HepG2 (cell line): Measurements from ENCODE around the gene DPP8. TPM values are rescaled to one million over a fixed set of nuclear protein-coding genes. Genes with fewer than 3 reads are reported as not detected.

ENCODE experiments used
- ATAC-seq: fragments of 200-7000 bp; cut with Tn5 transposase; 3 replicates; pipeline ENCODE4 v1.9.1; 2020; ENCODE audit warnings: mild to moderate bottlenecking, moderate library complexity
- BruUV-seq: library from RNA; stranded (reverse); fragments of 400-500 nt; replicated peaks from 2 replicates; lab custom pipeline; 2021; lab: Mats Ljungman, UMichigan
- CTCF ChIA-PET: fragments of 300-600 bp; formaldehyde crosslinking; extraction: SDS; loops from one replicate; lab custom pipeline; 2021; ENCODE audit warnings: low total read pairs, inconsistent platforms, low intra/inter-chr PET ratio; lab: Yijun Ruan, JAX
- POLR2A ChIA-PET: fragments of 350-600 bp; sonication (Branson Sonifier 250); formaldehyde crosslinking; loops from one replicate; lab custom pipeline; 2020; ENCODE audit warnings: antibody characterized with exemption, inconsistent platforms; lab: Yijun Ruan, JAX
- DNase-seq: peaks from one replicate; pipeline ENCODE4 v3.0.0-alpha.2; 2015; ENCODE audit warnings: low spot score
- FAIRE-seq: peaks from 3 replicates; lab custom pipeline; 2011; peaks lifted over from hg19 to GRCh38; lab: Jason Lieb, UNC
- H2AFZ ChIP-seq: one replicate; pipeline ENCODE4 v1.6.1; 2011; ENCODE audit warnings: low read length, inconsistent platforms
- H3K27ac ChIP-seq: fragments of 300-600 bp; 3 replicates; pipeline ENCODE4 v1.8.0; 2011; ENCODE audit warnings: mixed run types, mild to moderate bottlenecking, mixed read lengths, low read length, inconsistent platforms; ENCODE audit not compliant: insufficient read depth; ENCODE audit errors: extremely low read length
- H3K27me3 ChIP-seq, 2 experiments: fragments of 200-600 bp in 1 of 2; 2 replicates in 1 of 2; 3 replicates in 1 of 2; pipeline versions ENCODE4 v1.6.0 to v1.8.0; 2011; ENCODE audit warnings: low read length in 2 of 2, mild to moderate bottlenecking in 2 of 2, moderate library complexity in 2 of 2, inconsistent platforms in 1 of 2; ENCODE audit not compliant: insufficient read depth in 2 of 2, control insufficient read depth in 1 of 2
- H3K36me3 ChIP-seq, 2 experiments: fragments of 200-600 bp in 1 of 2; replicated peaks in 1 of 2; 2 replicates in 1 of 2; 3 replicates in 1 of 2; pipeline versions ENCODE4 v1.5.1 to v1.8.0; 2011; ENCODE audit warnings: low read length in 2 of 2, inconsistent platforms in 1 of 2; ENCODE audit not compliant: insufficient read depth in 2 of 2, control insufficient read depth in 1 of 2
- H3K4me1 ChIP-seq: 2 replicates; pipeline ENCODE4 v1.5.1; 2012; ENCODE audit warnings: low read length, inconsistent platforms; ENCODE audit not compliant: insufficient read depth
- H3K4me2 ChIP-seq: 2 replicates; pipeline ENCODE4 v1.6.0; 2011; ENCODE audit warnings: low read depth, low read length, inconsistent platforms
- H3K4me3 ChIP-seq, 3 experiments: fragments of 200-600 bp in 1 of 3; sonication (generic), shearing (Covaris generic) in 1 of 3; replicated peaks in 1 of 3; 2 replicates each; pipeline ENCODE4 v1.5.1; 2011 to 2016; ENCODE audit warnings: low read length in 3 of 3, inconsistent platforms in 2 of 3, low read depth in 2 of 3, mild to moderate bottlenecking in 2 of 3, control low read depth in 1 of 3, mixed read lengths in 1 of 3; ENCODE audit not compliant: insufficient read depth in 1 of 3
- H3K79me2 ChIP-seq: one replicate; pipeline ENCODE4 v1.6.1; 2011; ENCODE audit warnings: low read length, inconsistent platforms; ENCODE audit not compliant: insufficient read depth
- H3K9ac ChIP-seq: 2 replicates; pipeline ENCODE4 v1.6.0; 2011; ENCODE audit warnings: mild to moderate bottlenecking, low read depth, low read length, inconsistent platforms; ENCODE audit not compliant: insufficient read depth
- H3K9me3 ChIP-seq: 2 replicates; pipeline ENCODE4 v1.5.1; 2012; ENCODE audit warnings: mild to moderate bottlenecking, low read length
- H4K20me1 ChIP-seq: 2 replicates; pipeline ENCODE4 v1.6.0; 2011; ENCODE audit warnings: inconsistent platforms, mild to moderate bottlenecking, low read length, moderate library complexity; ENCODE audit not compliant: insufficient read depth
- ATRX ChIP-seq: sonication (generic); formaldehyde crosslinking; IDR thresholded peaks from 2 replicates; pipeline ENCODE4 v1.4.0; 2020; ENCODE audit warnings: missing genetic modification reagents, borderline replicate concordance
- PHF5A ChIP-seq: IDR thresholded peaks from one replicate; pipeline ENCODE4 v1.6.1; 2018; ENCODE audit warnings: low read depth, missing genetic modification reagents; ENCODE audit not compliant: unreplicated experiment
- PPARG ChIP-seq: conservative IDR thresholded peaks from 2 replicates; pipeline ENCODE4 v1.6.1; 2016; ENCODE audit warnings: missing biosample characterization, missing genetic modification reagents
- SNRNP70 ChIP-seq: fragments of 200-400 bp; formaldehyde crosslinking; IDR thresholded peaks from 2 replicates; pipeline ENCODE4 v1.6.1; 2017; ENCODE audit warnings: mild to moderate bottlenecking, low read depth, low read length, moderate library complexity
- ZFP41 ChIP-seq: sonication (generic); formaldehyde crosslinking; IDR thresholded peaks from 2 replicates; pipeline ENCODE4 v1.4.0; 2020; ENCODE audit warnings: mild to moderate bottlenecking, missing genetic modification reagents, borderline replicate concordance
- ZNF18 ChIP-seq: sonication (generic); formaldehyde crosslinking; IDR thresholded peaks from 2 replicates; pipeline ENCODE4 v1.8.0; 2022; ENCODE audit warnings: mild to moderate bottlenecking, missing genetic modification reagents; ENCODE audit not compliant: insufficient replicate concordance
- ZNF646 ChIP-seq: sonication (generic); formaldehyde crosslinking; IDR thresholded peaks from 2 replicates; pipeline ENCODE4 v1.9.0; 2021; ENCODE audit warnings: mild to moderate bottlenecking, missing genetic modification reagents
- ZNF720 ChIP-seq: sonication (generic); formaldehyde crosslinking; IDR thresholded peaks from 2 replicates; pipeline ENCODE4 v1.4.0; 2020; ENCODE audit warnings: missing genetic modification reagents
- ZNF773 ChIP-seq: sonication (generic); formaldehyde crosslinking; IDR thresholded peaks from 2 replicates; pipeline ENCODE4 v1.4.0; 2020; ENCODE audit warnings: missing genetic modification reagents, borderline replicate concordance
- ZSCAN22 ChIP-seq: sonication (generic); formaldehyde crosslinking; IDR thresholded peaks from 2 replicates; pipeline ENCODE4 v1.4.0; 2020; ENCODE audit warnings: mild to moderate bottlenecking, missing genetic modification reagents
- WGBS: methylation state at CpG from one replicate; pipeline ENCODE4 v1.1.6; 2017; ENCODE audit warnings: low lambda C conversion rate; 5-methylcytosine and 5-hydroxymethylcytosine counted together
- in situ Hi-C: cut with HindIII; loops from 2 replicates; pipeline ENCODE4 v1.10.0; 2017; ENCODE audit warnings: low pct_unique_long_range_greater_than_20kb; ENCODE audit not compliant: extremely low pct_ligation_motif_present
- intact Hi-C: fragments of 100-400 bp; cut with micrococcal nuclease; formaldehyde crosslinking; loops from one replicate; pipeline ENCODE4 v1.10.0; 2022; ENCODE audit not compliant: unreplicated experiment
- polyA plus RNA-seq, 8 experiments: library from polyadenylated mRNA; depleted of rRNA in 3 of 8; stranded (reverse) in 7 of 8; unstranded in 1 of 8; fragments of >200 nt; fragmentation: Illumina TruSeq in 4 of 8; extraction: Trizol in 4 of 8; gene quantifications; 2 replicates each; pipeline versions ENCODE4 v1.2.1 to v1.2.3, GENCODE V29; 2011 to 2016; ENCODE audit warnings: low read depth in 4 of 8, missing spikeins in 1 of 8, mixed read lengths in 1 of 8; ENCODE audit not compliant: insufficient read depth in 1 of 8
- total RNA-seq, 5 experiments: library from RNA; depleted of rRNA; stranded (reverse); fragments of >200 nt; fragmentation: Illumina TruSeq; extraction: Trizol; gene quantifications; 2 replicates each; pipeline ENCODE4 v1.2.3, GENCODE V29; 2016; ENCODE audit warnings: low read depth in 1 of 5
- TF ChIP-seq, protein P1 (sequence below): sonication (generic); formaldehyde crosslinking; IDR thresholded peaks from 2 replicates; pipeline ENCODE4 v1.5.0; 2020; ENCODE audit warnings: missing genetic modification reagents

Gene DPP8
- total and polyA plus RNA-seq, 2 of the 13 experiments (the other 11 are each of a cell fraction or from before 2014, with no cell fraction given) = 18.0 to 26.3 TPM

- no peaks in the 10 kb centered on the region for H3K36me3 ChIP-seq
- ATAC-seq (no peak), FAIRE-seq (no peak), DNase-seq (no peak)
- CTCF ChIA-PET = no interaction called here
- no peak overlapping the region for H3K9ac ChIP-seq
- no peaks in the 10 kb centered on the region for H3K9me3 ChIP-seq
- peaks cover 39% of the 10 kb centered on the region for H3K4me1 ChIP-seq
- H3K4me3 ChIP-seq = no peak overlapping the region
- BruUV-seq = no TSS peak
- H3K4me2 ChIP-seq = no peak overlapping the region
- H3K27me3 ChIP-seq = no peaks in the 10 kb centered on the region; a peak in 2 of 5 replicates
- H4K20me1 ChIP-seq = no peaks in the 10 kb centered on the region
- H2AFZ ChIP-seq = no peak overlapping the region
- 58% methylated on average over 7 of the region's 7 CpGs for WGBS
- in situ Hi-C loops (no loop called here), intact Hi-C loops (loop anchor here (2.0 kb wide), 1 partner anchor 31 kb away; no protein-coding TSS in a partner anchor)
- no peak overlapping the region for H3K27ac ChIP-seq
- peaks cover 6% of the 10 kb centered on the region for H3K79me2 ChIP-seq
- POLR2A ChIA-PET = interaction anchor here (1.3 kb wide), 1 partner anchor 9 kb away, joined by 4 read pairs; the partner anchor contains the start of gene HACD3
- no peak for TF ChIP-seq ATRX (CRISPR knock-in tag)
- TF ChIP-seq ZNF646 (CRISPR knock-in tag) = no peak
- TF ChIP-seq PPARG (CRISPR knock-in tag) = no peak
- no peak for TF ChIP-seq PHF5A (CRISPR knock-in tag)
- TF ChIP-seq, protein P1, sequence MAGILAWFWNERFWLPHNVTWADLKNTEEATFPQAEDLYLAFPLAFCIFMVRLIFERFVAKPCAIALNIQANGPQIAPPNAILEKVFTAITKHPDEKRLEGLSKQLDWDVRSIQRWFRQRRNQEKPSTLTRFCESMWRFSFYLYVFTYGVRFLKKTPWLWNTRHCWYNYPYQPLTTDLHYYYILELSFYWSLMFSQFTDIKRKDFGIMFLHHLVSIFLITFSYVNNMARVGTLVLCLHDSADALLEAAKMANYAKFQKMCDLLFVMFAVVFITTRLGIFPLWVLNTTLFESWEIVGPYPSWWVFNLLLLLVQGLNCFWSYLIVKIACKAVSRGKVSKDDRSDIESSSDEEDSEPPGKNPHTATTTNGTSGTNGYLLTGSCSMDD (CRISPR knock-in tag) = no peak
- TF ChIP-seq ZSCAN22 (CRISPR knock-in tag) = no peak
- TF ChIP-seq ZNF773 (CRISPR knock-in tag) = no peak
- TF ChIP-seq ZFP41 (CRISPR knock-in tag) = no peak
- no peak for TF ChIP-seq SNRNP70
- TF ChIP-seq ZNF720 (CRISPR knock-in tag) = no peak
- no peak for TF ChIP-seq ZNF18
Measured at GRCh38 chr15:65521350-65521749, 3.9 kb upstream of the DPP8 start.
